HG02981 (cell line): Measurements from ENCODE around the gene CAMK1.

ENCODE experiments used
- ATAC-seq: cut with Tn5 transposase; IDR thresholded peaks from one replicate; pipeline ENCODE4 v1.9.1; 2021; ENCODE audit warnings: mild to moderate bottlenecking, moderate library complexity; ENCODE audit not compliant: unreplicated experiment

Gene CAMK1

GRCh38 chr3:9793161-9793781 is 23.5 kb upstream of the CAMK1 start:
- no peak for ATAC-seq

DNA sequence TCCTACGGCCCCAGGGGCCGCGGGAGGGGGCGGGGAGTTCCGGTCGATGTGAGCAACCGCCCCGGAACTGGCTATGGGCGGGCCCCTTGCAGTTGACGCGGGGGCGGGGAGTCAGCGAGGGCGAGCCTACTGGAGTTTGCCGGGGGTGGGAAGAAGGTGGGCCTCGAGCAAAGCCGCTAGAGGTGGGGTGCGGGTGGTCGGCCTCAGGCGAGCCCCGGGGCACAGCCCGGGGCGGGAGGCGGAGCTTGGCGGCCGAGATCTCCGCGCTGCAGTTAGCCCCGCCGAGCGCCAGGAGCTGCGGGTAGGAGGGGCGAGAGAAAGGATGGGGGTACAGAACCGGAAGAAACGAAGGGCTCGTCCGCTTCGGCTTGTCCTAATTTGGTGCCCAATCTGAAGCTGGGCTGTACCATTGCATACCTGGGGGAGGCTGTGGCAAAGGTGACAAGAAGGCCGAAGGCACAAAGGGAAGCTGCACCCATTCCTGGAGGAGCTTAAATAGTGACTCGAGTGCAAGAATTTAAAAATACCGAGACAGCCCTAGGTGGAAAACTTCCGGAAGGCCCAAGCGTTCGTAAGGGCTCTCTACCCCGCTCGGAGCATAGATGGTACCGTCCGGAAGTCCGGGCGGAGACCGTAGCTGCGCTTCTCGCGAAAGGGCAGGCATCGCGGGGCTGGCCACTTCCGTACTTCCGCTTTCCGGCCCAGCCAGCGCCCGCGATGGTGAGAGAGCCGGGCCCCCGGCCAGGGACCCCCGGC is 22.8 kb upstream of the CAMK1 start, which contains the start of the genes ARPC4 and TADA3:
TSS of gene ARPC4 (plus strand) at position 678 of the 756 bp plus-strand sequence. CDS start at position 718, 40 bp downstream.
TSS of gene TADA3 (minus strand) at position 69 of the 756 bp plus-strand sequence. CDS start 1,007 bp downstream, outside the sequence.
- peak; percentile 79 for ATAC-seq

DNA sequence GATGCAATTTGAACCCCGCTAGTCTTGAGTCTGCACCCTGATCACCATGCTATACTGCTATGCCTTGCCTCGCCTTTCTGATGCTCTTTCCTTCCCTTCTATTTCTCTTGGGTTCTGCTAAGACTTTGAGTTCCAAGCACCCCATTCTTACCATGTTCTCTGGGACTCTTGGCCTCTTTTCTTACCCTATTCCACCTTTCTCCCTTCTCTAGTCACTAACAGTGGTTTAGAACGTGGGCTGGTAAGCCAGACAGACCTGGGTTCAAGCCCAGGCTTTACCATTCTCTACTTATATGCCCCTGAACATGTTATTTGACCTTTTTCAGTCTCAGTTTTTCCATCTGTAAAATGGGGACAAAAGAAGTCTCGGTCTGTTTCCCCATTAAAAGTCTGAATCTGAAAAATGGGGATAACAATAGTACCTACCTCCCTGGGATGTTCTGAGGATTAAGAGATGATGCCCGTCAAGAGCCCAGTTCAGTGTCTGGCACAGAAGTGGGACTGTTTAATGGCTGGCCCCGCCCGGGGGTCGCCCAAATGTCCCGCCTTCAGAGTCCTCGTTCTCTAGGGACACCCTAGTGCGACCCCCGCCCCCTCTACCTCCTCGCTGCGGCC is 22.1 kb upstream of the CAMK1 start:
- no peak for ATAC-seq

DNA sequence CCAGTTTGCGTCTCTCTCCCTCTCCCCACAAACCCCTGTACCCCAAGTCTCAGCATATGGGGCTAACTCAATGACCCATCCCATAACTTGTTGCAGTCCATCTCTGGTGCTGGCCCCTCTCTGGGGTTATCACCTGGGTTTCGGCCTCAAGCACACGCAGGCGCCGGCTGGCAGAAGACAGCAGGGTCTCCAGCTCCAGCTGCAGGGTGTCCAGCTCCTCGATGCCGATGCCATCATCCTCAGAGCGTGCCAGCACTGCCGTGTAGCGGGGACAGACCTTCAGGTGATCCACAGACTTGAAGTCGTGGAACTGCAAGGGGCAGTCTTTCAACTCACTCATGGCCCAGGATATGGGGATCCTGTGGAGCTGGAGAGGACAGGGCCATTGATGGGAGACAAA is 21.4 kb upstream of the CAMK1 start:
- no peak for ATAC-seq

GRCh38 chr3:9787714-9788113 is 18.0 kb upstream of the CAMK1 start:
- ATAC-seq = no peak

DNA sequence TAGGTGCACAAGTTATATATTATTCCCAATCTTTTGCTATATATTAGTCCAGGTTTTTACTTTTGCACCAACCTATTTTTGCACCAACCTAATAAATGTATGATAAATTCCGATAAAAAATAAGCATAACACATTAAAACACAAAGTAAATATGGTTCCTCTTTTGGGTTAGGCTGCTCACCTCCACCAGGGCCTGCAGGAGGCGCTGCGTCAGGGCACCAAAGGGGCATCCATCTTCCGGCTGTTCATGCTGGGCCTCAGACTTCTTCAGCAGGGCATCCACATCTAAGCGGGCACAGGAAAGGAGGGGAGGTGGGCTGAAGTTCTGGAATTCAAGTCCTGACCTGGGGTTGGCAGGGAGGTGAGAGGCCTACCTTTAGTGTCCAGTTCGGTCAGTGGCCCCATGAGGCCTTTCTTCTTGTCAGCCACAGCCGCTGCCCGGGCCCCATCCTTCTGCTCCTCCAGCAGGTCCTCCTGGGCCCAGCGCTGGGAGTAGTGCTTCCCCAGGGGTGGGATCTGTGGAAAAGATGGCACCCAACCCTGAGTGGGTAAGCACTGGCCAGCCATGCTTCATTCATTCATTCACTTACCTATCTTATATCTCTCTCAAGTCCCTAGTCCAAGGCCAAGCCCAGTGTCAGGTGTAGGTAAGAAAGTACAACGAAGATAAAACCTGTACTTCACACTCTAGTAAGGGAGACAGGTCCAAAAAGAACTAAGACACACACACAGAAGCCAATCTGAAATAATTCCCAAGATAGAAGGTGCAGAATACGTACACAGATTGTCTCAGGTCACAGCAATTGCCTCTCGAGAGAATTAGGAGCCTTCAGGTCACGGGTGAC is 17.3 kb upstream of the CAMK1 start:
- ATAC-seq = no peak

- ATAC-seq = no peak
Measured at GRCh38 chr3:9786209-9786739, 16.5 kb upstream of the CAMK1 start.

DNA sequence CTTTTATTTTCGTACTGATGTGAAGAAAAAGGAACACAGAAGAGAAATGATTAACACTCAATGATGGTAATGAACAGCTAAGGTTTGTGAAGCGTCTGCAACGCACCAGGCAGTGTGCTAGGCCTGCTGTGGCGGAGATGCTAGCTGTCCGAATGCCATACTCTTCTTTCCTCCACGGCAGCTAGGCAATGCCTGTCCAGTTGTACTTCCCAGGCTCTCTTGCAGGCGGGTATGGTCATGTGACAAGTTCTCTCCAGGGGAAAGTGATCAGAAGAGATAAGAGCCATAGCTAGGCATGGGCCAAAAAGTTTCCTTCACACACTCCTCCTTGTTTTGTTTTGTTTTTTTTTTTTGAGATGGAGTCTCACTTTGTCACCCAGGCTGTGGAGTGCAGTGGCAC is 15.9 kb upstream of the CAMK1 start:
- no peak for ATAC-seq

DNA sequence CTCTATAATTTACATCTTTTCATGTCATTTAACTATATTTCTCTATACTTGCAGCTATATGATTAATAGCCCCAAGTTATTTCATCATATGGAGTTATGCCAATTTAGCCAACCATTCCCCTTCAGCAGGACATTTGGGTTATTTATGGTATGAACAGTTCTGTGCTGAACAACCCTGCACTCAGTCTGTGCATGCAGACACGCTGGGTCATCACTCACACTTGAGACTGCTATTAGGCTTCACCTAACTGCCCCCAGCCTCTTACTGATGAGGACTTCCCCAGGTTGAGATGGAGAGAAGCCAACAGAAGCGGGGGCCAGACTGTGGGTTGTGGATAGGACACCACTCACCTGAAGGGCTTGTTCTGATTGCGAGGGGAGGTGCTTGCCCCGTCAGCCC is 15.2 kb upstream of the CAMK1 start:
- ATAC-seq = no peak

GRCh38 chr3:9783954-9784353 is 14.2 kb upstream of the CAMK1 start:
- no peak for ATAC-seq

- ATAC-seq = no peak
Measured at GRCh38 chr3:9782770-9783169, 13.0 kb upstream of the CAMK1 start.

DNA sequence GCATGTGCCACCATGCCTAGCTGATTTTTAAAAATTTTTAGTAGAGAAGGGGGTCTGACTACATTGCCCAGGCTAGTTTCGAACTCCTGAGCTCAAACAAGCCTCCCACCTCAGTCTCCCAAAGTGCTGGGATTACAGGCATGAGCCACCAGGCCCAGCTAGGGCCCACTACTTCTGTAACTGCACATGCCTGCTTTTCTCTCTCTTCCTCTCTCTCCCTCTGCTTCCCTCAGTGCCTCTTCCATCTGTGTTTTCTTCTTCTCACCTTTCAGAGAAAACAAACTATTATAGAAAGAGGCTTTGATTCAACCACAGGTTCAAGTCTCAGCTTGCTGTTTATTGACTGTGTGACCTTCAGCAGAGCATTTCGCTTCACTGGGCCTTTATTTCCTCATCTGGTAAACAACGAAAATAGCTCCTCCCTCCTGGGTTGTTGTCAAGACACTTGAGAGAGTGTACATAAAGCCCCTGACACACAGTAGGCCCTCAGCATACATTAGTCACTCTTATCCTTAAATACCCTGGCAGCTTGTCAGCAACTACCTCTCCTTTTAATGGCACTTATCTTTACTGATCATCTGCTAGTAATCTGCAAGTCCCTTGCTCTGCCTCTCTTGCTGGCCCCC is 12.3 kb upstream of the CAMK1 start:
- ATAC-seq = no peak

DNA sequence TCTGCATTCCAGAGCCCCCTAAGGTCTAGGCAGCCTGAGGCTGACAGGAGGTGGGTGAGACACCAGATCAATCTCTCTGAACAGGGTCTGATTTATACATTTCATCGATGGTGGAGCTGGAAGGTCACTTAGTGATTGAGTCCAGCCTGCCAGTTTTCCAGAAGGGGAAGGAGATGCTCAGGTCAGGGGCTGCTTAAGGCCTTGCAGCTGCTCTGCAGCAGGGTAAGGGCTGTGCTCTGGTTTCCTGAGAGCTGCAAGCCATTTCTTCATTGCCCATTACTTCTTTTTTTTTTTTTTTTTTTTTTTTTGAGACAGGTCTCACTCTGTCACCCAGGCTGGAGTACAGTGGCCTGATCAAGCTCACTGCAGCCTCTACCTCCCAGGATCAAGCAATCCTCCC is 11.8 kb upstream of the CAMK1 start:
- no peak for ATAC-seq

DNA sequence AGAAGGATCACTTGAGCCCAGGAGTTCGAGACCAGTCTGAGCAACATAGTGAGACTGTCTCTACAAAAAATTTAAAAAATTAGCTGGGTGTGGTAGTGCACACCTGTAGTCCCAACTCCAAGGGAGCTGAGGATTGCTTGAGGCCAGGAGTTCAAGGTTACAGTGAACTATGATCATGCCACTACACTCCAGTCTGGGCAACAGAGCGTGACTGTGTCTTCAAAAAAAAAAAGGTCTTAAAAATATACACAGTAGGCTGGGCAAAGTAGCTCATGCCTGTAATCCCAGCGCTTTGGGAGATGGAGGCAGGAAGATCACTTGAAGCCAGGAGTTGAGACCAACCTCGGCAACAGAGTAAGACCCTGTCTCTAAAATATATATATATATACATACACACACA is 11.2 kb upstream of the CAMK1 start:
- no peak for ATAC-seq

- ATAC-seq = no peak
Measured at GRCh38 chr3:9780458-9780812, 10.7 kb upstream of the CAMK1 start.

DNA sequence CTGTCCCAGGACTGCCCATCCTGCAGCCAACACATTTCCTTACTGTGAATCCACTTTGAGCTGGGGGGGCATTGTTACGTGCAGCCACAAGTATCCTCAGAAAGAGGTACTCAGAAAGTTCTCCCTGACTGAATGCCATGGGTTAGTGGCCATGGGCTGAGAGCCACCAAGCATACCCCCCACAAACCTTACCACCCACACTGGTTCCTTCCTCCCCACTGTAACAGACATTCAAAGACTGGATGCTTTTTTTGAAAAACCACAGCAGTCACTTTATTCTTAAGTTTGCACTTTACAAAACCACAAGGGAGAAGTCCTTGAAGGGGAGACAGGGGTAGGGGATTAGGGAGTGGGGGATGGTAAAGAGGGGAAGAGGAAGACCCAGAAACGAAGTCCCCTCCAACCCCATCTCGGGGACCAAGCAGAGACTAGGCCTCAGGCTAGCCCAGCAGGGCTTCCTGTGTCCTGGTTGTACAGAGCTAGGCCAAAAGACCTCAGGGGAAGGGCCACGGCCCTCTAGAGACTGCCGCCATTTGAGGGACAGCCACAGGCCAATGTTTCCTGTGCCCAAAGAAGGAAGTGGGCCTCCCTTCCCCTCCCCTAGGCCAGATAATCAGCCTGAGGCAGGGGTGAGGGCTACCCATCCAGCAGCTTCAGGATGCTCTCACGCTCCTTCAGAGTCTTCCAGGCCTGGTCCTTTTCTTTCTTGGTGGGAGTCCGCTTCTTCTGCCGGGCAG is 10.1 kb upstream of the CAMK1 start:
- peak; percentile 64 for ATAC-seq

GRCh38 chr3:9779075-9779593 is 9.4 kb upstream of the CAMK1 start:
- ATAC-seq = no peak

DNA sequence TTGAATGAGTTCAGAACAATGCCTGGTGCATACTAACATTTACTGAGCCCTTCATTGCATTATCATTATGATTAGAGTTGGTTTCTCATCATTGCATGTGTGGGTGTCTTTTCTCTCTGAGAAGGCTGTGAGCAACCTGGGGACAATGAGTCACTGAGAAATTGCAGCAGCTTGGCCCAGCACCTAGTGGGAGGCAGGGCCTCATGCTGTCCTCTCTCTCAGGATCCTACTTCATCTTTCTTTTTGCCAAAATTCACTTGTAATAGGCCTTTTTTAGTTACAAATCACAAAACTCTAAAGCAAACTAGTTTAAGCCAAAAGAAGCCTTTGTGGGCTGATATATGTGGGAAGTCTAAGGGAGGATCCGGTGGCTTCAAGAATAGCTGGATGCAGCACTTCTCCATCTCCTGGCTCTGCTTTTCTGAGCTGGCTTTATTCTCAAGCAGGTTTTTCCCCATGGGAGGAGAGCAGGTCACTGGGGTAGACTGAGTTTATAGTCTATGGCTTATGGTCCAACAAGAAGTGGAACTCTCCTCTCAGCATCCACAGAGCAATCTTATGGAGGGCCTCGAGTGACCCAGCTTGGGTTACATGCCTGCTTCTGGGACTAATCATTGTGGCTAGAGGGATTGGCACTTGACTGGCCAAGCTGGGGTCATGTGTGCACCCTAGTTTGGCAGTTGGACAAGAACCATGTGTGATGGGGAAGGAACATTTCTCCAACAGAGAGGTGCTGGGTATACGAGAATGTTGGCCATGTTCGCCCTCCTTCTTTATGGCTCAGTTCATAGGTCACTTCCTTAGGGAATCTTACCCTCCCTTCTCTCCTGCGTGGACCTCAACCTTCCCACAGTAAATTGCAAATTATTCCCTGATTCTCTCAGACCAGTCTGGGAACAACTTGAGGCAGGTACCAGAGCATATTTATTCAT is 8.7 kb upstream of the CAMK1 start:
- no peak for ATAC-seq

- ATAC-seq = no peak
Measured at GRCh38 chr3:9777694-9778021, 7.9 kb upstream of the CAMK1 start.
